GM12878 (cell line): ENCODE data around the gene ABITRAM. TPM values are rescaled to one million over a fixed set of nuclear protein-coding genes. Genes with fewer than 3 reads are reported as not detected.

Experiments used
- ATAC-seq: fragments of 200-7000 bp; cut with Tn5 transposase; 3 replicates; pipeline ENCODE4 v1.9.1; 2020; ENCODE audit warnings: mild to moderate bottlenecking, moderate library complexity
- BruUV-seq: library from RNA; stranded (reverse); fragments of 400-500 nt; replicated peaks from 2 replicates; lab custom pipeline; 2021; lab: Mats Ljungman, UMichigan
- CTCF ChIA-PET: fragments of 300-600 bp; sonication (Branson Sonifier 250); formaldehyde crosslinking; extraction: SDS; loops from one replicate; lab custom pipeline; 2021; ENCODE audit warnings: inconsistent platforms; lab: Yijun Ruan, JAX
- POLR2A ChIA-PET: fragments of 350-600 bp; formaldehyde crosslinking; extraction: SDS; loops from one replicate; lab custom pipeline; 2021; ENCODE audit warnings: inconsistent platforms; lab: Charles Lee
- RAD21 ChIA-PET: fragments of 300-600 bp; sonication (Branson Sonifier 250); formaldehyde crosslinking; loops from one replicate; lab custom pipeline; 2023; ENCODE audit warnings: antibody characterized with exemption; ENCODE audit not compliant: unreplicated experiment; lab: Charles Lee
- SMC1A ChIA-PET: fragments of 300-600 bp; sonication (Branson Sonifier 250); formaldehyde crosslinking; loops from one replicate; lab custom pipeline; 2023; ENCODE audit not compliant: unreplicated experiment, uncharacterized antibody; lab: Charles Lee
- DNase-seq: peaks from one replicate; pipeline ENCODE4 v3.0.0-alpha.2; 2011; ENCODE audit warnings: low read depth, low spot score
- FAIRE-seq: peaks from 3 replicates; lab custom pipeline; 2011; peaks lifted over from hg19 to GRCh38; lab: Jason Lieb, UNC
- H2AFZ ChIP-seq: 2 replicates; pipeline ENCODE4 v1.6.0; 2011; ENCODE audit warnings: low read depth, low read length, control low read depth; ENCODE audit not compliant: control insufficient read depth
- H3K27ac ChIP-seq: 2 replicates; pipeline ENCODE4 v1.5.1; 2011; ENCODE audit warnings: control low read depth; ENCODE audit not compliant: control insufficient read depth, insufficient read depth
- H3K27me3 ChIP-seq, 2 experiments: replicated peaks in 1 of 2; 2 replicates each; pipeline versions ENCODE4 v1.6.0 to v1.6.1; 2011; ENCODE audit warnings: low read length in 1 of 2; ENCODE audit not compliant: control insufficient read depth in 2 of 2, insufficient read depth in 2 of 2
- H3K36me3 ChIP-seq, 2 experiments: 2 replicates each; pipeline ENCODE4 v1.5.1; 2011; ENCODE audit warnings: low read length in 1 of 2; ENCODE audit not compliant: control insufficient read depth in 2 of 2, insufficient read depth in 2 of 2
- H3K4me1 ChIP-seq: 2 replicates; pipeline ENCODE4 v1.6.1; 2011; ENCODE audit warnings: mild to moderate bottlenecking, low read length, moderate library complexity, mixed read lengths; ENCODE audit not compliant: control insufficient read depth, insufficient read depth
- H3K4me2 ChIP-seq: 2 replicates; pipeline ENCODE4 v1.6.0; 2011; ENCODE audit warnings: control low read depth; ENCODE audit not compliant: control insufficient read depth, insufficient read depth
- H3K4me3 ChIP-seq: fragments of 200-600 bp; sonication (generic); 2 replicates; pipeline ENCODE4 v1.5.1; 2016
- H3K79me2 ChIP-seq: 2 replicates; pipeline ENCODE4 v1.6.0; 2011; ENCODE audit warnings: low read length; ENCODE audit not compliant: control insufficient read depth, insufficient read depth
- H3K9ac ChIP-seq: 2 replicates; pipeline ENCODE4 v1.8.0; 2011; ENCODE audit warnings: low read length, control low read depth, mixed read lengths; ENCODE audit not compliant: control insufficient read depth, insufficient read depth
- H3K9me3 ChIP-seq: replicated peaks from 3 replicates; pipeline ENCODE4 v1.5.1; 2011; ENCODE audit warnings: mild to moderate bottlenecking, low read length; ENCODE audit not compliant: control insufficient read depth, insufficient read depth
- H4K20me1 ChIP-seq: 2 replicates; pipeline ENCODE4 v1.6.0; 2011; ENCODE audit not compliant: control insufficient read depth, insufficient read depth
- CHD2 ChIP-seq: IDR thresholded peaks from 2 replicates; pipeline ENCODE4 v1.6.1; 2011; ENCODE audit warnings: low read depth, low read length, improper control_type of control experiment, borderline replicate concordance
- FOXM1 ChIP-seq: IDR thresholded peaks from 2 replicates; pipeline ENCODE4 v1.6.1; 2012; ENCODE audit warnings: low read depth, mild to moderate bottlenecking, inconsistent platforms, low read length, moderate library complexity
- MYB ChIP-seq: fragments of 150-350 bp; IDR thresholded peaks from 2 replicates; pipeline ENCODE4 v1.6.1; 2014; ENCODE audit warnings: mild to moderate bottlenecking, low read depth, low read length, borderline replicate concordance
- RCOR1 ChIP-seq: conservative IDR thresholded peaks from 2 replicates; pipeline ENCODE4 v1.6.1; 2012; ENCODE audit warnings: low read depth, low read length, improper control_type of control experiment
- TCF3 ChIP-seq: IDR thresholded peaks from 2 replicates; pipeline ENCODE4 v1.6.1; 2012; ENCODE audit warnings: low read depth, mild to moderate bottlenecking, low read length, borderline replicate concordance; ENCODE audit not compliant: insufficient read depth
- WGBS: methylation state at CpG from one replicate; pipeline ENCODE4 v1.1.6; 2016; ENCODE audit warnings: low lambda C conversion rate; ENCODE audit not compliant: insufficient replicate concordance, insufficient coverage; ENCODE audit errors: missing lambda C conversion rate; 5-methylcytosine and 5-hydroxymethylcytosine counted together
- in situ Hi-C: fragments of 300-500 bp; cut with MboI; formaldehyde crosslinking; loops from 9 replicates; pipeline ENCODE4 v1.14.3; 2018; ENCODE audit warnings: mixed read lengths
- intact Hi-C: fragments of 100-400 bp; cut with micrococcal nuclease; formaldehyde crosslinking; loops from one replicate; pipeline ENCODE4 v1.14.2; 2022; ENCODE audit not compliant: unreplicated experiment
- polyA plus RNA-seq, 11 experiments: library from polyadenylated mRNA; depleted of rRNA in 4 of 11; unstranded in 6 of 11; stranded (reverse) in 5 of 11; fragments of >200 nt; fragmentation: Nextera tagmentation in 4 of 11; fragmentation: Illumina TruSeq in 1 of 11; extraction: Ambion mirVana in 4 of 11; extraction: Trizol in 1 of 11; gene quantifications; 1 replicate in 1 of 11; 2 replicates in 10 of 11; pipeline versions ENCODE4 v1.2.1 to v1.2.3, GENCODE V29; 2011 to 2016; ENCODE audit warnings: inconsistent platforms in 2 of 11, missing spikeins in 2 of 11, low read depth in 1 of 11
- total RNA-seq, 4 experiments: library from RNA; depleted of rRNA in 3 of 4; stranded (reverse); fragments of >200 nt in 3 of 4; fragmentation: Illumina TruSeq in 1 of 4; extraction: Trizol in 1 of 4; gene quantifications; 2 replicates each; pipeline versions ENCODE4 v1.2.1 to v1.2.3, GENCODE V29; 2013 to 2021
- TF ChIP-seq, protein P1 (sequence below): fragments of 450-650 bp; IDR thresholded peaks from 2 replicates; pipeline ENCODE4 v1.6.1; 2016; ENCODE audit warnings: mild to moderate bottlenecking

ABITRAM gene
- total and polyA plus RNA-seq, 10 of the 15 experiments (the other 5 are each of a cell fraction or from before 2014, with no cell fraction given), result 5.2 to 18.4 (median 10.6) TPM

DNA sequence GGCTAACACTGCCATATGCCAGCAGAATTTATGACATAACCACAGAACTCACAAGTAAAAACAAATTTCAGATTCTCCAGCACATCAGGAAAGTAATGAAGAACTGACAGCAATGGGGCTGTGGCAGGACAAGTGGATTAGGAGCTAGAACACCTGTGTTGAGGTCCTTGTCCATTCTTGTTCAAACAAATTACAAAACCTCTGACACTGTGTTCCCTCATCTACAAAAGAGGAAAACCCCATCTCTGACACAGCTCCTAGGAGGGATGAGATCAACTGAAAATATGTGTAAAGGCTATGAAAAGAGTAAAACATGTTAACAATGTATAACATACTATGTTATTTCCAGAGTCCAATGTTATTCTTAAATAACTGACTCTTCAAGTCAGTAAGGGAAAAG is 23.8 kb upstream of the ABITRAM start (continued):
- TF ChIP-seq, protein P1, sequence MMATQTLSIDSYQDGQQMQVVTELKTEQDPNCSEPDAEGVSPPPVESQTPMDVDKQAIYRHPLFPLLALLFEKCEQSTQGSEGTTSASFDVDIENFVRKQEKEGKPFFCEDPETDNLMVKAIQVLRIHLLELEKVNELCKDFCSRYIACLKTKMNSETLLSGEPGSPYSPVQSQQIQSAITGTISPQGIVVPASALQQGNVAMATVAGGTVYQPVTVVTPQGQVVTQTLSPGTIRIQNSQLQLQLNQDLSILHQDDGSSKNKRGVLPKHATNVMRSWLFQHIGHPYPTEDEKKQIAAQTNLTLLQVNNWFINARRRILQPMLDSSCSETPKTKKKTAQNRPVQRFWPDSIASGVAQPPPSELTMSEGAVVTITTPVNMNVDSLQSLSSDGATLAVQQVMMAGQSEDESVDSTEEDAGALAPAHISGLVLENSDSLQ, result no peak
- TF ChIP-seq MYB (no peak), RCOR1 (no peak)
- TF ChIP-seq, all 136 proteins: peak for 0

DNA sequence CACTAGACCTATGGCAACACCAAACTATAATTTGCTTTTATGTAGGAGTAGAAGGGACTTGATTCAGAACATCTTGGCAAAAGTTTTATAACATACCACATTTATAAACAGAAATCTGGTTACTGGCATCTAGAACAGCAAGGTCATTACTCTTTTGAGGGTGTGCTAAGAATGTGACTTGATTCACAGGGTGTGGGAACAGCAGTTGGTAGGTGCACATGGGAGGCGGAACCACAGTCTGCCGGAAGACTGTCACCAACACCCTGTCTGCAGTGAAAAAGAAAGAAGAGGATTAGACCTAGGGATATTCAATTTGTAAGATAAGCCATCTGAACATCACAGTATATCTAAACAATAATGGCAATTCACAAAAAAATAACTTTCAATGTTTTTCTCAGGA is 23.3 kb upstream of the ABITRAM start:
- H3K9ac ChIP-seq, result no peak overlapping the region
- TF ChIP-seq TCF3 (no peak), CHD2 (no peak), RCOR1 (no peak), FOXM1 (no peak)
- TF ChIP-seq, all 136 proteins: peak for 0
- FAIRE-seq (no peak), ATAC-seq (no peak), DNase-seq (no peak)
- intact Hi-C loops (no loop called here), in situ Hi-C loops (no loop called here)
- BruUV-seq, result no TSS peak
- Histone ChIP-seq H3K4me3 (no peak overlapping the region), H3K27me3 (no peaks in the 10 kb centered on the region), H3K4me1 (no peaks in the 10 kb centered on the region), H3K36me3 (peaks cover 6 to 12% of the 10 kb centered on the region in 2 experiments), H3K27ac (no peak overlapping the region), H3K79me2 (no peaks in the 10 kb centered on the region), H3K4me2 (no peak overlapping the region), H3K9me3 (no peaks in the 10 kb centered on the region), H2AFZ (no peak overlapping the region), H4K20me1 (no peaks in the 10 kb centered on the region)
- WGBS, result 100% methylated on average over 2 of the region's 2 CpGs
- RAD21 ChIA-PET, result no interaction called here
- CTCF ChIA-PET, result no interaction called here
- POLR2A ChIA-PET, result no interaction called here
- SMC1A ChIA-PET, result no interaction called here
